Spinal cord (tissue), 10 donors: Measurements from ENCODE around the gene C20orf204. TPM values are rescaled to one million over a fixed set of nuclear protein-coding genes. Genes with fewer than 3 reads are reported as not detected.

Source experiments
- DNase-seq, 6 donors: peaks; one replicate each; pipeline versions ENCODE4 v3.0.0 to v3.0.0-alpha.2; 2013 to 2015; ENCODE audit warnings: low spot score in 6 of 6, low read depth in 4 of 6
- H3K27ac ChIP-seq: one replicate; pipeline ENCODE4 v1.5.1; 2013; ENCODE audit warnings: low read depth, low read length, control low read depth
- H3K27me3 ChIP-seq: one replicate; pipeline ENCODE4 v1.6.1; 2013; ENCODE audit warnings: low read length; ENCODE audit not compliant: control insufficient read depth, insufficient read depth
- H3K36me3 ChIP-seq: one replicate; pipeline ENCODE4 v1.6.1; 2013; ENCODE audit warnings: low read length; ENCODE audit not compliant: control insufficient read depth, insufficient read depth
- H3K4me1 ChIP-seq: one replicate; pipeline ENCODE4 v1.6.1; 2013; ENCODE audit warnings: low read length; ENCODE audit not compliant: control insufficient read depth, insufficient read depth
- H3K4me3 ChIP-seq: one replicate; pipeline ENCODE4 v1.5.1; 2013; ENCODE audit warnings: low read depth, low read length, control low read depth
- H3K9me3 ChIP-seq: one replicate; pipeline ENCODE4 v1.6.1; 2013; ENCODE audit warnings: low read length; ENCODE audit not compliant: control insufficient read depth, insufficient read depth
- WGBS: methylation state at CpG from one replicate; pipeline ENCODE4 v1.1.5; 2013; ENCODE audit warnings: missing lambda C conversion rate; ENCODE audit not compliant: insufficient coverage; 5-methylcytosine and 5-hydroxymethylcytosine counted together
- polyA plus RNA-seq, 2 donors: library from polyadenylated mRNA; unstranded; fragments of 120-200 nt; gene quantifications; one replicate each; pipeline ENCODE4 v1.2.1, GENCODE V29; 2013; ENCODE audit not compliant: insufficient read length in 2 of 2
- total RNA-seq, 2 donors: library from RNA; depleted of rRNA in 1 of 2; stranded (reverse); fragments of 120-200 nt in 1 of 2; fragments of >200 nt in 1 of 2; gene quantifications; one replicate each; pipeline versions ENCODE4 v1.2.3 to v1.2.4, GENCODE V29; 2013 to 2014
- donor health status: healthy.

Gene C20orf204
- total and polyA plus RNA-seq, 4 donors = 0.69 to 3.1 (median 1.3) TPM

DNA sequence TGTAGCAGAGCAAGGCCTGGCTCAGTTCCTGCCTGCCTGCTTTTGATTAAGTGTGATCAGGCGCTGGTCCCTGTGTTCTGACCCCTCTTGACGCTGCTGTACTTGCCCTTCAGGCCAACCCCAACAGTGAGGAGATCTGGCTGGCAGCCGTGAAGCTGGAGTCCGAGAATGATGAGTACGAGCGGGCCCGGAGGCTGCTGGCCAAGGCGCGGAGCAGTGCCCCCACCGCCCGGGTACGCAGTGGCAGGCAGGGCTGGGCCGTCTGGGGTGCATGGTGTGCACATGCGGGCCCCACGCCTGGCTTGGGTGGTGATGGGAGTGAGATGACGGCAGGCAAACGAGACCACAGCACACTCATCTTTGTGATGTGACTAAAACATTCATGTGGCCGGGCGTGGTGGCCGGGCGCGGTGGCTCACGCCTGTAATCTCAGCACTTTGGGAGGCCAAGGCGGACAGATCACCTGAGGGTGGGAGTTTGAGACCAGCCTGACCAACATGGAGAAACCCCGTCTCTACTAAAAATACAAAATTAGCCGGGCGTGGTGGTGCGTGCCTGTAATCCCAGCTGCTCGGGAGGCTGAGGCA lies 10.1 kb upstream of the C20orf204 start:
- Histone ChIP-seq H3K9me3 (no peaks in the 10 kb centered on the region), H3K27me3 (no peaks in the 10 kb centered on the region), H3K36me3 (peaks cover 99% of the 10 kb centered on the region), H3K4me3 (no peak overlapping the region), H3K4me1 (peaks cover 12% of the 10 kb centered on the region), H3K27ac (no peak overlapping the region)
- DNase-seq = no peak
- WGBS = 97% methylated on average over 24 of the region's 29 CpGs

DNA sequence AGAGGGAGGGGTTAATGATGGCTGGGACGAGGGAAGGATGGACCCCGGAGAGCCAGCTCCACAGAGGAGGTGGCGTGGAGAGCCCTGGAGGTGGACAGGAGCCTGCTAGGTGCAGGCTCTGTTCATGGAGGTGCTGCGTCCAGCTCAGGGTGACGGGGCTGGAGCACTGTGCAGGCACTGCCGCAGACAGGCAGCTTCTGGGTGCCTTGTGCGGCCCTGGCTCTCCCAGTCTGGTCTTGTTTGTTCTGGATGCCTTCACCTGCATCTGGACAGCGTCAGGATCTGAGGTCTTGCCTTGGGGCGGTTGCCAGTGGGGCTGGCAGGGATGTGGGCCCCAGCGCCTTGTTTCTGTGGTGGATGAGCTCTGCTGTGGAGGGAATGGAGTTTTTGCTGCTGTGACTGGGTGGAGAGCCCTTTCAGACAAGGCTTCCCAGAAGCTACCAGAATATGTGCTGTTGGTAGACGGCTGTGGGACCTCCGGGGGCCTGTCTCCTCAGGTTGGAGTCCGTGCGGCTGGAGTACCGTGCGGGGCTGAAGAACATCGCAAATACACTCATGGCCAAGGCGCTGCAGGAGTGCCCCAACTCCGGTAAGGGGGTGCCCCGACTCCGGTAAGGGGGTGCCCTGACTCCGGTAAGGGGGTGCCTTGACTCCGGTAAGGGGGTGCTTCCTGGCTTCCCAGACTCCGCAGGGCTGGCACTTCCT lies 7.8 kb upstream of the C20orf204 start:
- WGBS = 92% methylated on average over 23 of the region's 24 CpGs
- DNase-seq = no peak
- Histone ChIP-seq H3K4me1 (peaks cover 10% of the 10 kb centered on the region), H3K36me3 (peaks cover 99% of the 10 kb centered on the region), H3K27me3 (no peaks in the 10 kb centered on the region), H3K27ac (no peak overlapping the region), H3K4me3 (no peak overlapping the region), H3K9me3 (no peaks in the 10 kb centered on the region)

DNA sequence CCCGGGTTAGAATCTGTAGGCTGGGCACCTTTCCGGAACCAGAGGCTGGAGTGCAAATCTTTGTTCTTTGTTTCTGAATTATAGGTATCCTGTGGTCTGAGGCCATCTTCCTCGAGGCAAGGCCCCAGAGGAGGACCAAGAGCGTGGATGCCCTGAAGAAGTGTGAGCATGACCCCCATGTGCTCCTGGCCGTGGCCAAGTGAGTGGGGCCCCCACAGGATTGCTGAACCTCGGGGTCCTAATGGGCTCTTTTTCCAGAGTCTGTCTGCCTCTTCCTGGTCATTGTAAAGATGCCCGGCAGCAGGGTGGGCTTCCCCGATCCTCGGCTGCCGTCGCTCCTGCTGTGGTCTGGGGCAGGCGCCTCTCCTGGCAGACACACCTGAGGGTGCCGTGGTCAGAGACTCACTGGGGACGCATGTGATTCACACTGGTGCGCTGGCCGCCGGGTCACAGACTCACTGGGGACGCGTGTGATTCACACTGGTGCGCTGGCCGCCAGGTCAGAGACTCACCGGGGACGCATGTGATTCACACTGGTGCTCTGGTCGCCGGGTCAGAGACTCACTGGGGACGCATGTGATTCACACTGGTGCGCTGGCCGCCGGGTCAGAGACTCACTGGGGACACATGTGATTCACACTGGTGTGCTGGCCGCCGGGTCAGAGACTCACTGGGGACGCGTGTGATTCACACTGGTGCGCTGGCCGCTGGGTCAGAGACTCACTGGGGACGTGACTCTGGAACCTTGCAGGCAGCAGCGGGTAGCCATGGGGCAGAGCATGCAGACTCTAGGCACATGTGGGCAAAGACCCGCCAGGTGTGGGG lies 6.5 kb upstream of the C20orf204 start:
- Histone ChIP-seq H3K27ac (no peak overlapping the region), H3K4me1 (peaks cover 1% of the 10 kb centered on the region), H3K27me3 (no peaks in the 10 kb centered on the region), H3K36me3 (peaks cover 99% of the 10 kb centered on the region), H3K9me3 (no peaks in the 10 kb centered on the region), H3K4me3 (no peak overlapping the region)
- WGBS = 96% methylated on average over 38 of the region's 38 CpGs
- no peak for DNase-seq

DNA sequence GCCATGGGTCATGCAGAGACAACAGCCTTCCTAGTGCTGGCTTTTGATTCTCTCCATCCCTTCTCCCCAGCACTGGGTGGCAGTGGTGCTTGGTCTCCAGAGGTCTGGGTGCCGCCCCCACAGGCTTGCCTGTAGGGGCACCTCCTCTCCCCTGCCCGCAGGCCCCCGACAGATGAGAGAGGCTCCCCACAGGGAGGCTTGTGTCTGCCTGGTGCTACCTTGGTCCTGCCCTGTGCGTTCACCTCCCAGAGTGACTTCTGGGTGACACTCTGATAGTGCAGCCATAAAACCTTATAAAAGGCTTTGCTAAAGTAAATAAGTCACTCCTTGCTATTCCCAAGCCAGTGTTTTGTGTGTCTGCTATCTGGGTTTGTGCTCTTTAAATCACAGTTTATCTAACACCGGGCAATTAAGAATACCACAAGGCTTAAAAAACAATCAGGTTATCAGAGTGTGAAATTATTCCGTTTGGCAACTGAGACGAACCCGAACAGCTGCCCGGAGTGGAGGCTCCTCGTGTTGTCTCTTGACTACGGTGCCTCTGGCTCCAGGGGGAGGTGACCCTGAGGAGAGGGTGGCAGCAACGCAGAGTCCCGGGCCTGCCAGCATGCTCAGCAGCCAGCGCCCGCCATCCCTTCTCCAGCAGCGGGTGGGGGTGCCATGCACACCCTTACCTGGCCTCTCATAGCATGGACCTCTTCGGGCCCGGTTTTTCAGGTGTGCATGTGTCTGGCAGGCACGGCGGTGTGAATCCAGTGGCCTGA lies 5.4 kb upstream of the C20orf204 start:
- no peaks in the 10 kb centered on the region for H3K27me3 ChIP-seq
- no peak overlapping the region for H3K4me3 ChIP-seq
- no peak for DNase-seq
- peaks cover 1% of the 10 kb centered on the region for H3K4me1 ChIP-seq
- no peaks in the 10 kb centered on the region for H3K9me3 ChIP-seq
- no peak overlapping the region for H3K27ac ChIP-seq
- WGBS = 85% methylated on average over 19 of the region's 20 CpGs
- H3K36me3 ChIP-seq = peaks cover 99% of the 10 kb centered on the region

DNA sequence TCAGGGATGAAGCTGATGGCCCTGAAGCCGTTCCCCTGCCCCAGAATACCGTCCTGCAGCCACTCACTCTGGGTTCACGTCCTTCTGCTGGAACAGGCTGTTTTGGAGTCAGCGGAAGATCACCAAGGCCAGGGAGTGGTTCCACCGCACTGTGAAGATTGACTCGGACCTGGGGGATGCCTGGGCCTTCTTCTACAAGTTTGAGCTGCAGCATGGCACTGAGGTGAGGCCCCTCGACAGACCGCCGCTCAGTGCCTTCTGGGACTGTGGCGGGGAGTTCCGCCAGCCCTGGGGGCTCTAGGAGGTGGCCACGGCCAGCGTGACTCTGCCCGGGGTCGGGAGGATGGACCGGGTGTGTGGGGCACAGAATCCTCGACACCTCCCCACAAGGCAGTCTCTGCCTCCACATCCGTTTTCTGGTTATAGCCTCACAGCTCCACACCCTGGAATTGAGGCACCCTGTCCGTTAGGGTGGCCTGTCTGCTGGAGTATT lies 4.1 kb upstream of the C20orf204 start:
- Histone ChIP-seq H3K36me3 (peaks cover 99% of the 10 kb centered on the region), H3K9me3 (no peaks in the 10 kb centered on the region), H3K27me3 (peaks cover 5% of the 10 kb centered on the region), H3K4me1 (peaks cover 8% of the 10 kb centered on the region), H3K27ac (no peak overlapping the region), H3K4me3 (no peak overlapping the region)
- no peak for DNase-seq
- WGBS = 91% methylated on average over 18 of the region's 19 CpGs

DNA sequence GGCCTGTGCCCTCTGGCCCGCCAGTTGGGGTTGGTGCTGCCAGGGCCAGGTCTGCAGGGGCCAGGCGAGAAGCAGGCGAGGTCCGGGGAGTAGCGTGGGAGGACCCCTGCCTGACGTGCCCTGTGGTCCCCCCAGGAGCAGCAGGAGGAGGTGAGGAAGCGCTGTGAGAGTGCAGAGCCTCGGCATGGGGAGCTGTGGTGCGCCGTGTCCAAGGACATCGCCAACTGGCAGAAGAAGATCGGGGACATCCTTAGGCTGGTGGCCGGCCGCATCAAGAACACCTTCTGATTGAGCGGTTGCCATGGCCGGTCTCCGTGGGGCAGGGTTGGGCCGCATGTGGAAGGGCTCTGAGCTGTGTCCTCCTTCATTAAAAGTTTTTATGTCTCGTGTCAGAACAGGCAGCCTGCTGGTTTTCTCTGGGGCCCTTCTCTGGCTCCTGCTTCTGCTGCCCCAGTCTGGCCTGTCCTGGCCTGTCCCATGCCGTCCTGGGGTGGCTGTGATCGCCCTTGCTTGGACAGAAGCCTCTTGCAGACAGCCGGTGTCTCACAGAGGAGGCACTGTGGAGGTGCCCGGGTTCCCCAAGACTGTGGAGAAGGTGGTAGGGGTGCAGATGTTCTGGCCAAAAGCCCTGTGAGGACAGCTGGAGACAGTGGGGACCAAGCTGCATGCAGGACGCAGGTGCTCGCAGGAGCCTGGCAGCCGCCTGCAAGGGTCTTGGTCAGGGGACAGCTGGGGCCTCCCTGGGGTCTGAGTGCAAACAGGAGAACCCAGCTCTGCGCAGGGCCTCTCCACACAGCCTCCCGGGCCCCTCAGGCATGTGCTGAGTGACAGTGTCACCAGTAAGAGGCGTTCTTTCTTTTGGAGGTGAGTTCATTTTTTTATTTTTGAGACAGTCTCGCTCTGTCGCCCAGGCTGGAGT lies 3.0 kb upstream of the C20orf204 start:
- peaks cover 19% of the 10 kb centered on the region for H3K4me1 ChIP-seq
- peaks cover 89% of the 10 kb centered on the region for H3K36me3 ChIP-seq
- DNase-seq = no peak
- no peaks in the 10 kb centered on the region for H3K9me3 ChIP-seq
- WGBS = 92% methylated on average over 31 of the region's 31 CpGs
- H3K27me3 ChIP-seq = peaks cover 16% of the 10 kb centered on the region
- H3K27ac ChIP-seq = no peak overlapping the region
- H3K4me3 ChIP-seq = no peak overlapping the region

DNA sequence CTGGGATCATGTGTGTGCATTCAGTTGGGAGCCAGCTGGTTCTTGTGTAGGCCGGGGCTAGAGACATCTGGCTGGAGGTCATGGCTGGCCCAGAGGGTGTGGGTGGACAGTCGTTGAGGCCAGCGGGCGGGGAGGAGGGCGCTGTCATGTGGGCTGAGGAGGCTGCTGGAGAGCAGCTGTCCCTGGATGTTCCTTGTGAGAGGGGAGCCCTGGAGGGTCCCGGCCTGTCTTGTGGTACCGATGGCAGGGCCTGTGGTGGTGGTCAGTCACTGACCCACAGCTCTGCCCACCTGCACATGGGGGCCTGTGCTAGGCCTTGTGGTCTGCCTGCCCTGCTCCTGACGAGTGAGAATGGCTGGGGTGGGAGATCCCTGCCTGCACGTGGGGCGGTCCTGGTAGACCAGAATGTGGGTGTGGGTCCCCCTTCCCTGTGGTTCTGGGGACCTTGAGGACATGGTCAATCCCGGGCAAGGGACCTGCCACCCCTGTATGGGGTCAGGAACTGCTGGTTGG lies 1.9 kb upstream of the C20orf204 start:
- Histone ChIP-seq H3K4me3 (no peak overlapping the region), H3K4me1 (peaks cover 21% of the 10 kb centered on the region), H3K27me3 (peaks cover 25% of the 10 kb centered on the region), H3K36me3 (peaks cover 80% of the 10 kb centered on the region), H3K27ac (no peak overlapping the region), H3K9me3 (no peaks in the 10 kb centered on the region)
- no peak for DNase-seq
- 90% methylated on average over 11 of the region's 11 CpGs for WGBS

DNA sequence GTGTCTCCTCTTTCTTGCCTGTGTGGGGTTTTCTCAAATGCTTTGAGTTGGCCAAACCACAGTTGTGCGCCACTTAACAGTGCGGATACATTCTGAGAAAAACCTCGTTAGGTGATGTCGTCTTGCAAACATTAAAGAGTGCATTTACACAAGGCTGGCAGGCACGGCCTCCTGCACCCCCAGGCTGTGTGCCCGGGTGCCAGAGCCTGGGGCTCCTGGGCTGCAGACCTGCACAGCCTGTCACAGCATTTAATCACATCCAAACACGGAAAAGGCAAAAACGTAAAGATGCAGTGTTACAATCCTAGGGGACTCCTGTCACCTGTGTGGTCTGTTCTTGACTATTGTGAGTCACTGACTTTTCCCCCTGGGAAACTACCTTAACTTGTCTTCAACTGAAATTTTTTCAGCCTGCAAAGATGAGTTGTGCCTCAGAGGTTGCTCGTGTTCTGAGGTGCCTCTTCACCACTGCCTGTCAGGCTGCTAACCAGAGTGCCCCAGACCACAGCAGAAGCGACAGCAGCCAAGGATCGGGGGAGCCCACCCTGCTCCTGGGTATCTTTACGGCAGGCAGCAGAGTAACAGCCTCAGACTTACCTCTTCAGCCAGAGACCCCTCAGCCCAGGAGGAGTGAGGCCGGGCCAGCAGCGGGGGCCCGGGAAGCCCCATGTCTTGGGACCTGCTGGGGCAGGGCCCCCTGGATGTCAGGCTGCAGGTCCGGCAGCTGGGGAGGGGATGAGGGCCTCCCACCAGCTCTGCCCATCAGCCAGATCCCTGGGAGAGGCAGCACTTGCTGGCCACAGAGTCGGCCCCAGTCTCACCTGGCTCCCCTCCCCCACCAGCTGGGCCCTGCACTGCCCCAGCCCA lies 683 bp upstream of the C20orf204 start:
- H3K36me3 ChIP-seq = peaks cover 67% of the 10 kb centered on the region
- peaks cover 37% of the 10 kb centered on the region for H3K27me3 ChIP-seq
- H3K27ac ChIP-seq = no peak overlapping the region
- no peak for DNase-seq
- H3K4me1 ChIP-seq = peaks cover 34% of the 10 kb centered on the region
- H3K9me3 ChIP-seq = no peaks in the 10 kb centered on the region
- H3K4me3 ChIP-seq = no peak overlapping the region
- 72% methylated on average over 15 of the region's 17 CpGs for WGBS
